Suppressor macrophage treated with lipopolysaccharide for 1 hour (primary cell): ENCODE results near the gene PRPF40A.
"Not testable (repeated sequence)": the region's sequence is repeated elsewhere in the genome, so short reads cannot be mapped to it uniquely, and the experiment has no call there.

ENCODE experiments used
- DNase-seq, 3 donors: peaks; one replicate each; pipeline ENCODE4 v3.0.0-alpha.2; 2020 to 2022

The PRPF40A gene

GRCh38 chr2:152717228-152718075 is at the start of gene PRPF40A:
Gene PRPF40A, minus strand, starts transcription at chr2:152717461. Its CDS starts 22 bp downstream, at chr2:152717439.
- DNase-seq: peak; percentile 99 to 100 (median 99)

DNA sequence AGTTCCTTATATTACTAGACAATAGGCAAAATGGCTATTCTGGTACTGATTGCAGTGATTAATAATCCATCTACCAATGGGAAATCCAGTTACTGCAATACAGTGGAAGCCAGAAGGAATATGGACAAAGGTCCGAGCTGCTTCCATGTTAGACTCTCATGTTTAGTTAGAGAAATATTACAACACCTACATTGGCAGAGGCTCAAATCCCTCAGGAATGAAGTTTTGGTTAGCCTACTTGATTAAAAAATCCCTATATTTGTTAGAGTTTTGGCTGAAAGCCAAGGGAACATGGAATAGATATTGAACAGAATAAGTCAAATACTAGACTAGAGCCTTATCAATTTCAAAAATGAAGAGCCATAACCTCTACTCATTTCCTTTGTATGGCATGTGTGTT is 49.7 kb upstream of the PRPF40A start:
- DNase-seq: no peak

- DNase-seq: no peak
Observed at GRCh38 chr2:152763651-152764050, 46.4 kb upstream of the PRPF40A start.

DNA sequence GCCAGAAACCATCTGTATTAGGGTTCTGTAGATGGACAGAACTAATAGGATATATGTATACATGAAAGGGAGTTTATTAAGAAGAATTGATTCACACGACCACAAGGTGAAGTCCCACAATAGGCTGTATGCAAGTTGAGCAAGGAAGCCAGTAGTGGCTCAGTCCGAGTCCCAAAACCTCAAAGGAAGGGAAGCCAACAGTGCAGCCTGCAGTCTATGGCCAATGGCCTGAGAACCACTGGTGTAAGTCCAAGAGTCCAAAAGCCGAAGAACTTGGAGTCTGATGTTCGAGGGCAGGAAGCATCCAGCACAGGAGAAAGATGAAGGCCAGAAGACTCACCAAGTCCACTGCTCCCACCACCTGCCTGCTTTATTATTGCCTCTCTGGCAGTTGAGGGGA is 45.9 kb upstream of the PRPF40A start:
- not testable (repeated sequence) for DNase-seq

DNA sequence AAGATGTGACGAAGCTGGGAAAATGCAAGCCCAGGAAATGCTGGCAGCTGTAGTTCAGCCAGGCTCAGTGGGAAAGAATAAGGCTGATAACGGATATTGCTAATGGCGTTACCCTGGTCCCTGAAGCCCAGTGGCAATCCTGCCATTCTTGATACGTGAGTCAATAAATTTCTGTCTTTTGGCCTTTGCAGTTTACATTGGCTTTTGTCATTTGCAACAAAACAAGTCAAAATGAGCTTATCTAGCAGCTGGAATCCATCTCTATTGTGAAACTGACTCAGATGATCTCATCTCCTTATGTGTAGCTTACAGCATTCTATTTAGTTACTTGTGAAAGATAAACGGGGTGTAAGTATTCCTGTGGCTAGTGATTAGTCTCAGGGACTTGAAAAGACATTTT is 44.9 kb upstream of the PRPF40A start:
- peak in 1 of 3 donors; percentile 3 for DNase-seq

- DNase-seq: no peak
Observed at GRCh38 chr2:152761214-152761613, 44.0 kb upstream of the PRPF40A start.

- no peak for DNase-seq
Observed at GRCh38 chr2:152759290-152760072, 42.2 kb upstream of the PRPF40A start.

DNA sequence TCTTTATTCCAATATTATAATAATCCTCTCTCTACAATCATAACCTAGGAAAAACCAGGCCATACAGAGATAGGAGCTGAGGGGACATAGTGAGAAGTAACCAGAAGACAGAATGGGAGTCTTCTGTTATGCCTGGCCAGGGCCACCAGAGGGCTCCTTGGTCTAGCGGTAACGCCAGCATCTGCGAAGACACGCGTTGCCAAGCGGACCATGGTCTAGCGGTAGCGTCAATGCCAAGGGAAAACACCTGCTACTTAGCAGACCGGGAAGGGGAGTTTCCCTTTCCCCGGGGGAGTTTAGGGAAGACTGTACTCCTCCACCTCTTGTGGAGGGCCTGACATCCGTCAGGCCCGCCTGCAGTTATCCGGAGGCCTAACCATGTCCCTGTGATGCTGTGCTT is 37.8 kb upstream of the PRPF40A start:
- no peak for DNase-seq

DNA sequence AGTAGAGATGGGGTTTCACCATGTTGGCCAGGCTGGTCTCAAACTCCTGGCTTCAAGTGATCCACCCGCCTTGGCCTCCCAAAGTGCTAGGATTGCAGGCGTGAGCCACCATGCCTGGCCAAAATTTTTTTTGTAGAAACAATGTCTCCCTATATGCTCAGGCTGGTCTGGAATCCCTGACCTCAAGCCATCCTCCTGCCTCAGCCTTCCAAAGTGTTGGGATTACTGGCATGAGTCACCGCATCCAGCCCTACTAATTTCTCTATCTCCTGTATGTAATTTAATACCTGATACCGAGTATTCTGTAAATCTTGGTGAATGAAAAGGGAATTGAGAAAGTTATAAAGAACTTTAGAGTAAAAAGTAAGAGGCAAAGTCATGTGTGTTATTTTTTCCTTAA is 30.5 kb upstream of the PRPF40A start:
- not testable (repeated sequence) for DNase-seq

DNA sequence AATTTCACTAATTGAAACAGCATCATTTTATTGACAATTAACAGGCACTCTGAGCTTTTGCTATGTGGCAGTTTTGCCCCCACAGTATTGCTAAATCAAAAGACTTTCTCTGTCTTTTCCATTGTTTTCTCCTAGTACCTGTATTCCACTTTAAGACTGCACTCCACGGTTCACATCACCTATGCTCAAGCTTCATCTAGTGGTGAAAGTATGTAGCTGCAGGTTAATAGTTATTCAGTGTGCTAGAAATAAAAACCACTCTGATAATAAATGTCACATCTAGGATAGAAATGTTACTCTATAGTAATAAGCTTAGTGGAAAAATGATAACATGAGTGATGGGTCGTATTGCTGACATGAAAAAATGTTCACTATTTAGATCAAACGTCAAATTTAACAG is 25.7 kb upstream of the PRPF40A start:
- DNase-seq: no peak

GRCh38 chr2:152740743-152741328 is 23.6 kb upstream of the PRPF40A start:
- peak; percentile 52 to 78 (median 76) for DNase-seq

- not testable (repeated sequence) for DNase-seq
Observed at GRCh38 chr2:152739705-152740104, 22.4 kb upstream of the PRPF40A start.

DNA sequence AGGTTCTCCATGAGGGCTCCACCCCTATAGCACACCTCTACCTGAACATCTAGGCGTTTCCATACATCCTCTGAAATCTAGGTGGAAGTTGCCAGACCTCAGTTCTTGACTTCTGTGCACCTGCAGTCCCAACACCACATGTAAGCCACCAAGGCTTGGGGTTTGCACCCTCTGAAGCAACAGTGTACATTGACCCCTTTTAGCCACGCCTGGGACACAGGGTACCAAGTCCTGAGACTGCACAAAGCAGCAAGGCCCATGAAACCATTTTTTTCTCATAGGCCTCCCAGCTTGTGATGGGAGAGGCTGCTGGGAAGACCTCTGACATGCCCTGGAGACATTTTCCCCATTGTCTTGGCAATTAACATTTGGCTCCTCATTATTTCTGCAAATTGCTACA is 21.2 kb upstream of the PRPF40A start:
- DNase-seq: no peak

DNA sequence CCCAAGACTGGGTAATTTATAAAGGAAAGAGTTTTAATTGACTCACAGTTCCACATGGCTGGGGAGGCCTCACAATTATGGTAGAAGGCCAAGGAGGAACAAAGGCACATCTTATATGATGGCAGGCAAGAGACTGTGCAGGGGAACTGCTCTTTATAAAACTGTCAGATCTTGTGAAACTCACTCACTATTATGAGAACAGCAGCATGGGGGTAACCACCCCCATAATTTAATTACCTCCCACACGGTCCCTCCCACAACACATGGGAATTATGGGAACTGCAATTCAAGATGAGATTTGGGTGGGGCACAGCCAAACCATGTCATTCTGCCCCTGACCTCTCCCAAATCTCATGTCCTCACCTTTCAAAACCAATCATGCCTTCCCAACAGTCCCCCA is 20.2 kb upstream of the PRPF40A start:
- DNase-seq: not testable (repeated sequence)

- peak in 2 of 3 donors; percentile 34 to 42 for DNase-seq
Observed at GRCh38 chr2:152730591-152731333, 13.5 kb upstream of the PRPF40A start.

DNA sequence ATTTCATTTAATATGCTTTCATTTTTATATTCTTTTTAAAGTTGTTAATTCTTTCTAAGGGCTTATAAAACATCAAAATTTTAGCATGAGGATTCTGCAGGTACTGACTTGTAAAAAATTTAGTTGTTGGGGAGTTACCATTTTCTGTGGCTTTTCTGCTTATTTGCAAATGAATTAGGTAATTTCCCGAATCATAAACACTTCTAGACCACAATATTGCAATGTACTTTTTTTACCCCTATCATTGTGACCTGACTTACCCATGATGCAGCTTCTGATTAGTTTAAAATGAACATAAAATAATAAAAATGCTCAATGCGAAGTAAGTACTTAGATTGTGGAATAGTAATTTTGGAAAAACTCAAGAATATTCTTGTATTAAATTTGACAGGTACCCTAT is 12.6 kb upstream of the PRPF40A start:
- DNase-seq: no peak

GRCh38 chr2:152723918-152724317 is 6.7 kb upstream of the PRPF40A start:
- DNase-seq: no peak

- not testable (repeated sequence) for DNase-seq
Observed at GRCh38 chr2:152722639-152723038, 5.4 kb upstream of the PRPF40A start.

DNA sequence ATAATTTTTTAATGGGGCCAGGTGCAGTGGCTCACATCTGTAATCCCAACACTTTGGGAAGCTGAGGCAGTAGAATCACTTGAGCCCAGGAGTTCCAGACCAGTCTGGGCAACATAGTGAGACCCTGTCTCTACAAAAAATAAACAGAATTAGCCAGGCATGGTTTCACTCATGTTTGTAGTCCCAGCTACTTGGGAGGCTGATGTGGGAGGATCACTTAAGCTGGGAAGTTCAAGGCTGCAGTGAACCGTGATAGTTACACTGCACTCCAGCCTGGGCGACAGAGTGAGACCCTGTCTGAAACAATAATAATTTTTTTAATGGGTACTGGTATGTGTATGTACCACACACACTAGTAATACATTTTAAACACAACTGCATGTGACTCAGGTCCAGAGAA is 3.5 kb upstream of the PRPF40A start:
- no peak for DNase-seq

GRCh38 chr2:152718909-152719645 is 1.8 kb upstream of the PRPF40A start:
- peak; percentile 52 to 59 (median 56) for DNase-seq

DNA sequence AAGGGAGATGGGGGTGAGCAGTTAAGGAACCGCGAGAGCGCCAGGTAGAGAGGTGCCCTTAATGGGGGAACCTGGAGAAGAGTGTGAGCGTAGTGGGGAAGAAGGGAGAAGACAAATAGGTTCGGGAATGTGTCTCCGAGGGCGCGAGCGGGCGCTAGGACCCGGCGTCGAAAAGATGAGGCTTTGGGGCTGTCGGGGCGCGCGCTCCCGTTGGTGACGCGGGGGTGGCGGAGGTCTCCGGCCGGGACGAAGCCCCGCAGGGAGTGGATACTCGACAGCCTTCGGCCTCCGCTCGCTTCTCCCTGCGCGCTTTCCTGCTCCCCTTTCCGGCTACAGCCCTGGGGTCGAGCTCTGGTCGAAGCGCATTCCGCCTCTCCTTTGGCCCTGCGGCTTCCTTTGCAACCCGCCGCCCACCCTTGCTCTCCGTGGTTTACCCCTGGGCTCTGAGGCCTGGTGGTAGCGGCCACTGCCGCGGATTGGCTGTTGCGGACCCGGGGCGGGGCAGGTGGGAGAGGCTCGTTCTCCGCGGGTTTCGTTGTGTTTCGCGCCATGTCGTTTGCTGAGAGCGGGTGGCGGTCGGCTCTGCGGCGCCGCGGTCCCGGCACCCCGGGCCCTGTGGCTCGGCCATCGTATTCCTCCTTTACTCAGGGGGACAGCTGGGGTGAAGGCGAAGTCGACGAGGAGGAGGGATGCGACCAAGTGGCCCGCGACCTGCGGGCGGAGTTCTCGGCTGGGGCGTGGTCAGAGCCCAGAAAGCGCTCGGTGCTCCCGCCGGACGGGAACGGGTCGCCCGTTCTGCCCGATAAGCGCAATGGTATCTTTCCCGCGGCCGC is 1.0 kb upstream of the PRPF40A start, which contains the start of gene ARL6IP6:
Gene ARL6IP6, plus strand, starts transcription at position 545 of the 833 bp plus-strand sequence. Its CDS starts 5 bp downstream, at position 550.
- DNase-seq: peak; percentile 94 to 97 (median 95)
